IMR-90 (cell line): ENCODE results near the gene RGS3. TPM values are rescaled to one million over a fixed set of nuclear protein-coding genes. Genes with fewer than 3 reads are reported as not detected.

Source experiments
- ATAC-seq: fragments of 200-7000 bp; cut with Tn5 transposase; 2 replicates; pipeline ENCODE4 v1.9.1; 2020; ENCODE audit warnings: low read depth, mild to moderate bottlenecking, moderate library complexity
- BruUV-seq: library from RNA; stranded (reverse); fragments of 400-500 nt; replicated peaks from 2 replicates; lab custom pipeline; 2021; lab: Mats Ljungman, UMichigan
- CTCF ChIA-PET: fragments of 300-600 bp; formaldehyde crosslinking; extraction: SDS; loops from one replicate; lab custom pipeline; 2021; ENCODE audit warnings: antibody characterized with exemption; lab: Yijun Ruan, JAX
- POLR2A ChIA-PET: fragments of 300-600 bp; sonication (Branson Sonifier 250); formaldehyde crosslinking; loops from one replicate; lab custom pipeline; 2022; ENCODE audit warnings: antibody characterized with exemption; ENCODE audit not compliant: unreplicated experiment; lab: Charles Lee
- DNase-seq: peaks from one replicate; pipeline ENCODE4 v3.0.0; 2013
- H2AFZ ChIP-seq: replicated peaks from 2 replicates; pipeline ENCODE3; 2013; ENCODE audit warnings: low read length, mild to moderate bottlenecking; ENCODE audit not compliant: poor library complexity
- H2AK5ac ChIP-seq: 2 replicates; pipeline ENCODE4 v1.6.1; 2013; ENCODE audit warnings: low read depth, low read length, inconsistent platforms
- H2AK9ac ChIP-seq: replicated peaks from 2 replicates; pipeline ENCODE3; 2013; ENCODE audit warnings: mild to moderate bottlenecking, low read depth, low read length, moderate library complexity; ENCODE audit not compliant: poor library complexity
- H2BK120ac ChIP-seq: 2 replicates; pipeline ENCODE4 v1.6.1; 2013; ENCODE audit warnings: low read depth, low read length, inconsistent platforms
- H2BK15ac ChIP-seq: 3 replicates; pipeline ENCODE4 v1.6.1; 2013; ENCODE audit warnings: low read depth, low read length, inconsistent platforms
- H2BK20ac ChIP-seq: 2 replicates; pipeline ENCODE4 v1.6.1; 2013; ENCODE audit warnings: low read depth, mild to moderate bottlenecking, inconsistent platforms, low read length, moderate library complexity
- H2BK5ac ChIP-seq: 2 replicates; pipeline ENCODE4 v1.6.1; 2013; ENCODE audit warnings: mild to moderate bottlenecking, low read depth, low read length, inconsistent platforms; ENCODE audit not compliant: poor library complexity, severe bottlenecking
- H3K14ac ChIP-seq: replicated peaks from 2 replicates; pipeline ENCODE4 v1.6.1; 2013; ENCODE audit warnings: low read depth, low read length, inconsistent platforms
- H3K18ac ChIP-seq: 2 replicates; pipeline ENCODE4 v1.6.1; 2013; ENCODE audit warnings: low read depth, low read length, control low read depth
- H3K23ac ChIP-seq: 2 replicates; pipeline ENCODE4 v1.6.1; 2013; ENCODE audit warnings: low read depth, low read length, inconsistent platforms
- H3K27ac ChIP-seq: 2 replicates; pipeline ENCODE4 v1.5.1; 2013; ENCODE audit warnings: mild to moderate bottlenecking, control low read depth, low read length; ENCODE audit not compliant: insufficient read depth
- H3K27me3 ChIP-seq: 2 replicates; pipeline ENCODE4 v1.6.1; 2013; ENCODE audit warnings: low read length; ENCODE audit not compliant: control insufficient read depth, insufficient read depth
- H3K36me3 ChIP-seq: 2 replicates; pipeline ENCODE4 v1.6.1; 2013; ENCODE audit warnings: low read length, mixed read lengths; ENCODE audit not compliant: control insufficient read depth, insufficient read depth
- H3K4ac ChIP-seq: 2 replicates; pipeline ENCODE4 v1.6.1; 2013; ENCODE audit warnings: low read depth, low read length, inconsistent platforms
- H3K4me1 ChIP-seq: 2 replicates; pipeline ENCODE4 v1.6.1; 2013; ENCODE audit warnings: low read length, mixed read lengths; ENCODE audit not compliant: control insufficient read depth, insufficient read depth
- H3K4me2 ChIP-seq: 2 replicates; pipeline ENCODE4 v1.6.1; 2013; ENCODE audit warnings: low read depth, mild to moderate bottlenecking, control low read depth, low read length, moderate library complexity
- H3K4me3 ChIP-seq: 2 replicates; pipeline ENCODE4 v1.5.1; 2013; ENCODE audit warnings: low read depth, mild to moderate bottlenecking, control low read depth, low read length, moderate library complexity; ENCODE audit not compliant: insufficient read depth
- H3K56ac ChIP-seq: 2 replicates; pipeline ENCODE4 v1.6.1; 2013; ENCODE audit warnings: low read length, inconsistent platforms; ENCODE audit not compliant: insufficient read depth; ENCODE audit errors: extremely low read depth
- H3K79me1 ChIP-seq, 2 experiments: 2 replicates each; pipeline ENCODE4 v1.6.1; 2013; ENCODE audit warnings: low read length in 2 of 2, inconsistent platforms in 1 of 2, low read depth in 1 of 2
- H3K9ac ChIP-seq: 2 replicates; pipeline ENCODE4 v1.6.1; 2013; ENCODE audit warnings: low read depth, low read length, control low read depth
- H3K9me1 ChIP-seq: 2 replicates; pipeline ENCODE4 v1.6.1; 2013; ENCODE audit warnings: low read length, inconsistent platforms; ENCODE audit not compliant: insufficient read depth
- H3K9me3 ChIP-seq: 2 replicates; pipeline ENCODE4 v1.6.1; 2013; ENCODE audit warnings: low read length; ENCODE audit not compliant: control insufficient read depth, insufficient read depth
- H4K20me1 ChIP-seq: 2 replicates; pipeline ENCODE4 v1.6.1; 2013; ENCODE audit warnings: low read length, inconsistent platforms; ENCODE audit not compliant: insufficient read depth
- H4K5ac ChIP-seq: 2 replicates; pipeline ENCODE4 v1.6.1; 2013; ENCODE audit warnings: mild to moderate bottlenecking, low read depth, low read length, control low read depth
- H4K8ac ChIP-seq, 2 experiments: 2 replicates each; pipeline ENCODE4 v1.6.1; 2013; ENCODE audit warnings: low read depth in 2 of 2, low read length in 2 of 2, control low read depth in 1 of 2, inconsistent platforms in 1 of 2
- H4K91ac ChIP-seq: 2 replicates; pipeline ENCODE4 v1.6.1; 2013; ENCODE audit warnings: low read depth, low read length, inconsistent platforms; ENCODE audit not compliant: insufficient read depth
- MAFK ChIP-seq: IDR thresholded peaks from 2 replicates; pipeline ENCODE4 v1.6.1; 2012; ENCODE audit warnings: low read depth, low read length, improper control_type of control experiment
- WGBS, 2 experiments: methylation state at CpG; one replicate each; pipeline versions ENCODE4 v1.1.5 to v1.1.7; 2013; ENCODE audit warnings: missing lambda C conversion rate in 2 of 2; ENCODE audit not compliant: insufficient read length in 1 of 2; ENCODE audit errors: extremely low coverage in 2 of 2; 5-methylcytosine and 5-hydroxymethylcytosine counted together
- dilution Hi-C: fragments of 300-500 bp; cut with HindIII; formaldehyde crosslinking; loops from one replicate; pipeline ENCODE4 v1.14.3; 2018; ENCODE audit warnings: low sequenced_read_pairs; ENCODE audit not compliant: unreplicated experiment
- in situ Hi-C: fragments of 300-500 bp; cut with MboI; formaldehyde crosslinking; loops from 3 replicates; pipeline ENCODE4 v1.14.3; 2019; ENCODE audit warnings: low sequenced_read_pairs, inconsistent platforms, mixed read lengths
- intact Hi-C: fragments of 100-400 bp; cut with micrococcal nuclease; formaldehyde crosslinking; loops from 2 replicates; pipeline ENCODE4 v1.10.0; 2022
- polyA plus RNA-seq, 3 experiments: library from polyadenylated mRNA; depleted of rRNA; stranded (reverse); fragments of >200 nt; gene quantifications; 2 replicates each; pipeline ENCODE4 v1.2.3, GENCODE V29; 2012; ENCODE audit warnings: low replicate concordance in 1 of 3
- total RNA-seq: library from RNA; depleted of rRNA; stranded (reverse); fragments of >200 nt; gene quantifications from 2 replicates; pipeline ENCODE4 v1.2.3, GENCODE V29; 2012

Gene RGS3
- total and polyA plus RNA-seq, 2 of the 4 experiments (the other 2 are of a cell fraction) = 51.8 to 65.6 TPM

- Histone ChIP-seq H4K5ac (no peak overlapping the region), H2BK20ac (no peak overlapping the region), H3K14ac (no peak overlapping the region), H3K9me3 (no peaks in the 10 kb centered on the region), H3K18ac (no peak overlapping the region), H3K4ac (no peak overlapping the region), H3K4me2 (no peak overlapping the region), H3K27me3 (no peaks in the 10 kb centered on the region), H4K91ac (peak overlapping the region; percentile 15; the same call in 1 of the 2 replicates), H2BK120ac (no peak overlapping the region), H2AFZ (no peak overlapping the region), H2AK5ac (no peak overlapping the region), H3K36me3 (peaks cover 9% of the 10 kb centered on the region; the same call in 1 of the 2 replicates), H2BK5ac (no peak overlapping the region), H3K4me3 (no peak overlapping the region), H3K9me1 (0 out of 2 replicates have a peak, but pooled peaks cover 5% of the 10 kb centered on the region), H3K56ac (no peak overlapping the region), H3K23ac (no peak overlapping the region), H4K8ac (peak overlapping the region; percentile 13 to 53; a peak in 1 of 4 replicates), H3K9ac (no peak overlapping the region), H2BK15ac (no peak overlapping the region), H3K27ac (no peak overlapping the region), H3K79me1 (peaks cover 0 to 9% of the 10 kb centered on the region in 2 experiments; a peak in 1 of 4 replicates), H3K4me1 (peaks cover 3% of the 10 kb centered on the region; the same call in 1 of the 2 replicates), H4K20me1 (no peaks in the 10 kb centered on the region; the same call in 1 of the 2 replicates), H2AK9ac (no peak overlapping the region)
- DNase-seq (no peak), ATAC-seq (no peak)
- WGBS, 2 experiments = 83% methylated on average over 5 of the region's 7 CpGs; no CpG with 5 or more reads in 1 of the 2 experiments
- intact Hi-C loops (no loop called here), dilution Hi-C loops (no loop called here), in situ Hi-C loops (no loop called here)
- POLR2A ChIA-PET = no interaction called here
- CTCF ChIA-PET = interaction anchor here (0.6 to 5.7 kb wide), 6 partner anchors 11 to 188 kb away, joined by 3 to 132 read pairs (median 4); partner anchors contain the start of gene ALAD
- TF ChIP-seq MAFK = no peak
- no TSS peak for BruUV-seq
These were observed 125.9 kb downstream of the RGS3 start for GRCh38 chr9:113589407-113589806.
